B cell (primary cell): ENCODE data around the gene FKBP8. TPM values are rescaled to one million over a fixed set of nuclear protein-coding genes. Genes with fewer than 3 reads are reported as not detected.

Experiments
- ATAC-seq: fragments of 200-7000 bp; cut with Tn5 transposase; one replicate; pipeline ENCODE4 v1.10.0; 2021; ENCODE audit warnings: low read depth, mild to moderate bottlenecking, moderate number of reproducible peaks, moderate library complexity
- CTCF ChIA-PET: fragments of 350-600 bp; sonication (Branson Sonifier 250); formaldehyde crosslinking; loops from one replicate; lab custom pipeline; 2021; ENCODE audit warnings: antibody characterized with exemption, inconsistent platforms; lab: Charles Lee
- POLR2A ChIA-PET: fragments of 350-600 bp; sonication (Branson Sonifier 250); formaldehyde crosslinking; loops from one replicate; lab custom pipeline; 2021; ENCODE audit warnings: antibody characterized with exemption; lab: Charles Lee
- DNase-seq: peaks from one replicate; pipeline ENCODE4 v3.0.0; 2013
- H2AFZ ChIP-seq: 2 replicates; pipeline ENCODE4 v1.6.1; 2012; ENCODE audit warnings: mild to moderate bottlenecking, low read depth, low read length; ENCODE audit not compliant: insufficient read depth, poor library complexity, severe bottlenecking
- H3K27ac ChIP-seq, 2 donors: 1 replicate in 1 of 2; 2 replicates in 1 of 2; pipeline ENCODE4 v1.5.1; 2012 to 2013; ENCODE audit warnings: low read length in 2 of 2, mild to moderate bottlenecking in 2 of 2, moderate library complexity in 1 of 2
- H3K27me3 ChIP-seq, 4 experiments: fragments of 200-600 bp in 1 of 4; sonication (generic) in 1 of 4; replicated peaks in 1 of 4; 1 replicate in 2 of 4; 2 replicates in 2 of 4; pipeline versions ENCODE4 v1.6.1 to v1.7.0; 2013 to 2016; ENCODE audit warnings: low read length in 3 of 4, mild to moderate bottlenecking in 2 of 4, mixed read lengths in 1 of 4, moderate library complexity in 1 of 4; ENCODE audit not compliant: insufficient read depth in 4 of 4, control insufficient read depth in 3 of 4; ENCODE audit errors: control extremely low read depth in 1 of 4
- H3K36me3 ChIP-seq, 2 experiments: replicated peaks in 1 of 2; 1 replicate in 1 of 2; 2 replicates in 1 of 2; pipeline versions ENCODE4 v1.6.1 to v1.7.1; 2013; ENCODE audit warnings: low read length in 1 of 2; ENCODE audit not compliant: insufficient read depth in 2 of 2, control insufficient read depth in 1 of 2; ENCODE audit errors: control extremely low read depth in 1 of 2, extremely low read depth in 1 of 2
- H3K4me1 ChIP-seq, 2 donors: fragments of 200-600 bp in 1 of 2; sonication (generic) in 1 of 2; 1 replicate in 1 of 2; 2 replicates in 1 of 2; pipeline versions ENCODE4 v1.5.1 to v1.6.1; 2013 to 2017; ENCODE audit warnings: low read length in 2 of 2; ENCODE audit not compliant: control insufficient read depth in 2 of 2, insufficient read depth in 2 of 2
- H3K4me2 ChIP-seq: replicated peaks from 2 replicates; pipeline ENCODE3; 2012; ENCODE audit warnings: mild to moderate bottlenecking, low read depth, low read length; ENCODE audit not compliant: poor library complexity, severe bottlenecking
- H3K4me3 ChIP-seq, 5 experiments: fragments of 200-600 bp in 1 of 5; sonication (generic) in 1 of 5; 1 replicate in 3 of 5; 2 replicates in 2 of 5; pipeline versions ENCODE4 v1.5.1 to v1.7.0; 2011 to 2016; ENCODE audit warnings: low read length in 4 of 5, mild to moderate bottlenecking in 4 of 5, low read depth in 2 of 5, control low read depth in 1 of 5, moderate library complexity in 1 of 5; ENCODE audit not compliant: insufficient read depth in 1 of 5; ENCODE audit errors: control extremely low read depth in 1 of 5, extremely low read depth in 1 of 5
- H3K79me2 ChIP-seq: fragments of 200-600 bp; sonication (generic); one replicate; pipeline ENCODE4 v1.6.0; 2016; ENCODE audit warnings: low read length; ENCODE audit not compliant: control insufficient read depth, insufficient read depth
- H3K9ac ChIP-seq: fragments of 200-600 bp; sonication (generic); 2 replicates; pipeline ENCODE4 v1.6.1; 2017; ENCODE audit warnings: mild to moderate bottlenecking, low read length, moderate library complexity
- H3K9me3 ChIP-seq, 3 donors: one replicate each; pipeline versions ENCODE4 v1.6.1 to v1.7.1; 2013; ENCODE audit warnings: low read length in 2 of 3; ENCODE audit not compliant: control insufficient read depth in 2 of 3, insufficient read depth in 1 of 3; ENCODE audit errors: control extremely low read depth in 1 of 3
- H4K20me1 ChIP-seq: 2 replicates; pipeline ENCODE4 v1.6.0; 2012; ENCODE audit warnings: mild to moderate bottlenecking, low read length; ENCODE audit not compliant: insufficient read depth, control insufficient read depth, poor library complexity, severe bottlenecking
- H3K27ac Mint-ChIP-seq: one replicate; pipeline ENCODE4 v1.8.0; 2021; ENCODE audit warnings: mixed read lengths
- H3K27me3 Mint-ChIP-seq: one replicate; pipeline ENCODE4 v1.8.0; 2021; ENCODE audit warnings: mixed read lengths
- H3K4me1 Mint-ChIP-seq: one replicate; pipeline ENCODE4 v1.8.0; 2021; ENCODE audit warnings: mixed read lengths
- H3K4me3 Mint-ChIP-seq: one replicate; pipeline ENCODE4 v1.8.0; 2021; ENCODE audit warnings: mixed read lengths
- H3K9me3 Mint-ChIP-seq: one replicate; pipeline ENCODE4 v1.8.0; 2022; ENCODE audit warnings: mixed read lengths; ENCODE audit not compliant: insufficient read depth
- EZH2 ChIP-seq: IDR thresholded peaks from 2 replicates; pipeline ENCODE4 v1.6.1; 2012; ENCODE audit warnings: borderline replicate concordance, low read depth, mild to moderate bottlenecking, moderate library complexity, low read length; ENCODE audit not compliant: insufficient read depth, poor library complexity, severe bottlenecking
- WGBS: methylation state at CpG from one replicate; pipeline ENCODE4 v1.1.5; 2013; ENCODE audit warnings: missing lambda C conversion rate; ENCODE audit not compliant: insufficient coverage; 5-methylcytosine and 5-hydroxymethylcytosine counted together
- intact Hi-C: fragments of 100-400 bp; cut with micrococcal nuclease; formaldehyde crosslinking; loops from one replicate; pipeline ENCODE4 v1.10.0; 2022
- polyA plus RNA-seq: library from polyadenylated mRNA; depleted of rRNA; stranded (reverse); fragments of >200 nt; gene quantifications from 2 replicates; pipeline ENCODE4 v1.2.3, GENCODE V29; 2012
- total RNA-seq, 2 donors: library from RNA; stranded (reverse); fragments of 120-200 nt in 1 of 2; gene quantifications; 1 replicate in 1 of 2; 2 replicates in 1 of 2; pipeline versions ENCODE4 v1.2.3 to v1.2.4, GENCODE V29; 2013 to 2022
- TF ChIP-seq, protein P1 (sequence below): fragments of 200-600 bp; IDR thresholded peaks from one replicate; pipeline ENCODE4 v1.8.0; 2022; ENCODE audit warnings: antibody characterized with exemption, mild to moderate bottlenecking

FKBP8 gene
- total and polyA plus RNA-seq, 2 donors (not counting 1 experiment from before 2014, with no cell fraction given) = 148 to 163 TPM

DNA sequence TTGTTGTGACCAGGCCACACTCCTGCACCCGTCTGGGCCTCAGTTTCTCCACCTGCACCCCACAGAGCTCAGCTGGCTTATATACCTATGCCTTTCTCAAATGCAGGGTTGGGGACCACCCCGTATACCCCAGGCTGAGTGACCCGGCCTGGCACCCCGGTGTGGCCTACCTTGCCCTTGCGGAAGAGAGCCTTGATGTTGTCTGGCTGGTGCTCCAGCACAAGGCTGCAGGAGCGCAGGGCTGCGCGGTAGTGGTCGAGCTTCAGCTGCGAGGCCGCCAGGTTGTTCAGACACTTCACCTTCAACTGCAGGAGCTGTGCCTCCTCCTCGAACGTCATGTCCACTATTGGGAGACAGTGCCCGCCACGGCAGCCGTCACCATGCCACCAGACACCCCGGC lies 5.9 kb downstream of the FKBP8 start:
- Histone ChIP-seq H3K4me1 (peaks cover 6 to 7% of the 10 kb centered on the region in 2 donors), H3K9me3 (no peaks in the 10 kb centered on the region), H3K27ac (no peak overlapping the region), H3K36me3 (peaks cover 5 to 55% of the 10 kb centered on the region in 2 experiments), H2AFZ (no peak overlapping the region), H3K4me3 (no peak overlapping the region), H3K79me2 (peaks cover 14% of the 10 kb centered on the region), H3K4me2 (no peak overlapping the region), H3K27me3 (no peaks in the 10 kb centered on the region), H4K20me1 (no peaks in the 10 kb centered on the region), H3K9ac (no peak overlapping the region)
- Mint-ChIP-seq H3K9me3 (no peaks in the 10 kb centered on the region), H3K27me3 (no peaks in the 10 kb centered on the region), H3K4me3 (no peak overlapping the region), H3K4me1 (peaks cover 8% of the 10 kb centered on the region), H3K27ac (no peak overlapping the region)
- no peak for TF ChIP-seq EZH2
- TF ChIP-seq, protein P1, sequence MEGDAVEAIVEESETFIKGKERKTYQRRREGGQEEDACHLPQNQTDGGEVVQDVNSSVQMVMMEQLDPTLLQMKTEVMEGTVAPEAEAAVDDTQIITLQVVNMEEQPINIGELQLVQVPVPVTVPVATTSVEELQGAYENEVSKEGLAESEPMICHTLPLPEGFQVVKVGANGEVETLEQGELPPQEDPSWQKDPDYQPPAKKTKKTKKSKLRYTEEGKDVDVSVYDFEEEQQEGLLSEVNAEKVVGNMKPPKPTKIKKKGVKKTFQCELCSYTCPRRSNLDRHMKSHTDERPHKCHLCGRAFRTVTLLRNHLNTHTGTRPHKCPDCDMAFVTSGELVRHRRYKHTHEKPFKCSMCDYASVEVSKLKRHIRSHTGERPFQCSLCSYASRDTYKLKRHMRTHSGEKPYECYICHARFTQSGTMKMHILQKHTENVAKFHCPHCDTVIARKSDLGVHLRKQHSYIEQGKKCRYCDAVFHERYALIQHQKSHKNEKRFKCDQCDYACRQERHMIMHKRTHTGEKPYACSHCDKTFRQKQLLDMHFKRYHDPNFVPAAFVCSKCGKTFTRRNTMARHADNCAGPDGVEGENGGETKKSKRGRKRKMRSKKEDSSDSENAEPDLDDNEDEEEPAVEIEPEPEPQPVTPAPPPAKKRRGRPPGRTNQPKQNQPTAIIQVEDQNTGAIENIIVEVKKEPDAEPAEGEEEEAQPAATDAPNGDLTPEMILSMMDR = no peak
- POLR2A ChIA-PET = no interaction called here
- intact Hi-C loops = no loop called here
- DNase-seq (no peak), ATAC-seq (no peak)
- CTCF ChIA-PET = no interaction called here
- WGBS = 97% methylated on average over 17 of the region's 17 CpGs

DNA sequence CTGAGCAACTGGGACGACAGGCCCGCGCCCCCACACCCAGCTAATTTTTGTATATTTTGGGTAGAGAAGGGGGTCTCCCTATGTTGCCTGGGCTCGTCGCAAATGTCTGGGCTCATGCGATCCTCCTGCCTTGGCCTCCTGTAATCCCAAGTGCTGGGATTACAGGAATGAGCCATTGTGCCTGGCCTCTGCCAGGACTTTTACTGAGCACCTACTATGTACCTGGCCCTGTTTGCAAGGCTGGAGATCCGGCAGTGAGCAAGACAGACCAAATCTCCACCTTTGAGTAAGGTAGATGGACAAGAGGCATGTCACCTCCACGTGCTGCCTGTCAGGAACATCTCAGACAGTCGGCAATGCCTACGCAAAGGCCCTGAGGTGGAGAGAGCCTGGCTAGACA lies 6.9 kb downstream of the FKBP8 start:
- Mint-ChIP-seq H3K27me3 (no peaks in the 10 kb centered on the region), H3K4me1 (peaks cover 3% of the 10 kb centered on the region), H3K4me3 (no peak overlapping the region), H3K9me3 (no peaks in the 10 kb centered on the region), H3K27ac (no peak overlapping the region)
- H3K9me3 ChIP-seq = peaks cover 0 to 3% (median 0%) of the 10 kb centered on the region in 3 donors
- POLR2A ChIA-PET = no interaction called here
- H3K4me1 ChIP-seq = no peaks in the 10 kb centered on the region
- no peak overlapping the region for H2AFZ ChIP-seq
- no peaks in the 10 kb centered on the region for H4K20me1 ChIP-seq
- DNase-seq (no peak), ATAC-seq (no peak)
- 96% methylated on average over 7 of the region's 10 CpGs for WGBS
- H3K9ac ChIP-seq = no peak overlapping the region
- peaks cover 5% of the 10 kb centered on the region for H3K79me2 ChIP-seq
- H3K36me3 ChIP-seq = peaks cover 5 to 57% of the 10 kb centered on the region in 2 experiments
- H3K4me2 ChIP-seq = no peak overlapping the region
- no peak overlapping the region for H3K27ac ChIP-seq
- H3K27me3 ChIP-seq = no peaks in the 10 kb centered on the region
- intact Hi-C loops = no loop called here
- no peak overlapping the region for H3K4me3 ChIP-seq
- CTCF ChIA-PET = no interaction called here
- TF ChIP-seq, protein P1 = no peak
- TF ChIP-seq EZH2 = no peak
